ENCODE measurements around the gene SCFD2.
A peak's percentile ranks its signal among the peaks of the same experiment; 100 is the strongest.

SCFD2 gene

DNA sequence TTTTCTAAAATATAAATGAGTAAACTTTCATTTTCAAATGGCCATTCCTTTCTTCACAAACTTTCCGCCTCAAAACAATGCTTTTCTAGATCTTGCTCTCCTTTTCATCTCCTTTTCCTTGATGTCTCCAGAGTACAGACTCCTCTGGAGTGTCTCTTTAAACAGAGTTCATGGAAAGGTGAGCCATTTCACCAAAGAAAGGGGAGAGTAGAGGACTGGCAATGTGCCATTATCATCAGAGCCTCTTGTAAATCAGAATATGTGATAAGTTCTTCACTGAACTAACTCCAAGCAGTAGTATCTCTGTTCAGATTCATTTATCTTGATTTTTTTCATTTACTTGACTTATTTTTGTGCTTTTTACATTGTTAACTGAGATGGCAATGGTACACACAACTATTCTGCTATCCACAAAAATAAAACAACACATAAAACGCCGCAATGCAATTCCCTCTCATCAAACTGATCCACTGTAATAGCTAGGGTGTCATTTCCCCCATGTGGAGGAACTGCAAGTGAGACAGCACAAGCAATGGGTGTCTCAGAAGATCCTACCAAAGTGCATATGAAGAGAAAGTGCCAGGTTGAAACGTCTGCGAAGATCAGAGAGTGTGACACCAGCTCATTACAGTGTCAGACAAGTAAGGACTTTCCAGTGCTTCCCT, 378.3 kb downstream of the SCFD2 start:
- DNase-seq (ENCODE audit: low spot score) = no peak

DNA sequence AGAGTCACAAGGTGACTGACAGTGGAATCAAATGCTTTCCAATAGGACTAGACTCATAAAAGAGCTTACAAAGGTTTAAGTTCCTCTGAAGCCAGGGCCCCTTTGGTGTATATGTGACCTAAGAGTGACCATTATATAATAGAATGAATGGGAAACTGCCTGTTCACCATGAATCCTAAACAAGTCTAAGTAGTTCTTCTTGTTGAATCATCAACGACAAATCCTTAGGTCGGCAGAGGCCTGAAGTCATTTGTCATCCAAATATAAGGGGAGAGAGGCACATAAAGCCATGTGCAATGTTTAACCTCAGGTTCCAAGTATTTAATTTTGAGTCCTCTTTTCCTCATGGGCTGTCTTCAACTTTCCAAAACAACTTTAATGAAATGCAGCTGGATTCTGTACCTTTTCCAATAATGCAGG, 381.4 kb downstream of the SCFD2 start:
- DNase-seq (ENCODE audit: low spot score) = no peak

DNA sequence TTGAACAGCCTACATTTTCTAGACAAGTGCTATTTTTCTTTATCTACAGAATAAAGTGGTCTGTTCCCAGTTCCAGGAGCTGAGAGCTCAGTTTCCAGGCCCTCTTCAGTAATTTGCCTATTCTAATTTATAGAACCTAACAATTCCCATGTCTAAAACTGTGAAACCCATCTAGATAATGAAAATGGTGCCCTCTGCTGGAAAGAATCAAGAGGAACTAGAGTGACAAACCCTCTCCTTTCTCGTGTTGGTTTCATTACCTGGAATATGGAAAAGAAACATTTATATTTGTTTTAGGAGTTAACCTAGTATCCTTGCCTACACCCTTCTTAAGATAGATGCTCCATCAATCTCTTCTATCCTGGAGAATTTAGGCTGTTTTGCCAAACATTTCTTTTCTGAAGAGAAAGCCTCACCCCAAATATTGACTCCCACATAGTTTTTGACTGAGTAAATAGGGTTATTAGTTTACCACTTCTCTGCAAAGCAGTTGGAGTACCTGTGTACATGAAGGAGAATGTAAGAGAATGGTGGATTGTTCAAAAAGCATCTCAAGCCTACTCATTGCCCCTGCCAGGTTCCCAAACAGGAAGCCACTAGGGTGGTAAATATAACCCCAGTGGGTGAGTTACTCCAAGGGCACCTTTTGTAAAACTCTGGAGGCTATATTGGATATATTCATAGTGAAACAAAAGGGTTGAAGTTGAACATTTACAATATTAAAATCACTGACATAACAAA, 382.1 kb downstream of the SCFD2 start:
- DNase-seq (ENCODE audit: low spot score) = peak; percentile 58

DNA sequence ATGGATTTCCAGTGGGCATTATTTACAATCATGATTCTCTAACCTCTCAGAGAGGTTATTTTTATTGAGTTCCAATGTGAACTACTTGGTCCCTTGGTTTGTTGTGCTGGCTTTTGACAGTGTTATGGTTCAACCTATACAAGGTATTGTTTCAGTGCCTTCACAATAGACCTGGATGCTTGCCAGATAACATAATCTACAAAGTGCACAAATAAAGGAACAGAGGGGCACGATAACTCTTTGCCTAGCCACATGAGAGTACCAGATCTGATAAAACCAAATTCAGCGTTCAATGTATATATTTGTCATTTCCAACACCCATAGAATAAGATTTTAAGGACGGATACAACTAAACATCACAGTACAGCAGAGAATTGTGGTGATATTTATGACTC, 382.9 kb downstream of the SCFD2 start:
- no peak for DNase-seq (ENCODE audit: low spot score)

DNA sequence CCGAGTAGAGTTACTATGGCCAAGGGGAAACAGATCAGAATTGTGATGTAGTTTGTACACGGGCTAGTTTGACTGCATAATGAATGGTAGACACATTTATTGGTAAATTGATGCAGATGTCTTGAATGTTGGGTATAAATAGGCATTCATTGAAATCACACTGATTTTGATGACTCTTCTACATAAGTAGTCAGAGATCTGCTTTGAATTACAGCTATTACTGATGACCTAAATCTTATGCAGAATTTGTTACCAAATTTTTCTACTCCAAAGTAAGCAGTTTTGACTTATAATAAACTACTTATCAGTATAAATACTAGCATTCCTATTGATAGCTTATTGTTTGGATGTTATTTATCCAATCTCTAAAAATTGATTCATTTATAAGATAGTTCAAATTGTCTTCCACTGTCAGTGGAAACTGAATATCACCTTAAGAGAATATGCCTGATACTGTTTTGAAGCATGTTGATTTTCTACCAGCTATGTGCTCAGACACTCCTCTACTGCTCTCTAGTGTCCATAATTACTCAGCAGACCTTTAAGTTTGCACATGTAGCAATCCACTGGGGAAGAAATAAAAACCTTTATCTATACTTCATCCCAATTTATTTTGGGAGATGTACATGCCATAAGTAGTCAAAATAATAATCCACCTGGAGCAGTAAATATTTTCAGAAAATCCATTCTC, 383.5 kb downstream of the SCFD2 start:
- DNase-seq (ENCODE audit: low spot score) = no peak

DNA sequence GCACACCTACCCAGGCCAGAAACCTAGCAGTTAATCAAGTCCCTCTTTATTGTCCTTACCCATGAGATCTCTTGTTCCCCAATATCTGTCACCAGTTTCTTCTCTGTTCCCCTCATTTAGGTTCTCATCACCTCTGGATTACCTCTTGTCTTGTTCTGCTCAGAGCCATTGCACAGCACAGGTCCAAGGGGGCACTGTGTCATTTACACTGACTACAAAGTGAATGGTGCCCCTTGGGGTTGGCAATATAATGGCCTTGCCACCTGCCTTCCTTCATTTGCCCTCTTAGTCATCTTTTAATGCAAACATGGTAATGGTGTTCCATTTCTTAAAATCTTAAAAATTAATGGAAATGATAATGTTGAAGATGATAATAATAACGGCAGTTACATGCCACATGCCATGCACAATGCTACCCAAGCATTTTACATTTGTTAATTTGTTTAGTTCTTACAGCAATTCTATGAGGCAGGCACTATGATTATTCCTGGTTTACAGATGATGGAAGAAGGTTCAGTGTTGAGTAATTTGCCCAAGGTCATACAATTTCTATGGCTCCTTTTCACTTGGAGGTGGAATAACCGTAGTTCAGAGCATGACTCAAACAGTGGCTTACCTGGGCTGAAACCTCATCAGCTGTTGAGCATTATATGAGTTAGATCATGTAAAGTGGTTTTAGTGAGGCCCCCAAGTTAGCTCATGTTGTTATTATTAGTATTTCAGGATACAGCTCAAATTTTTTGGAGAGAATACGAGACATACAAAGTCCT, 385.9 kb downstream of the SCFD2 start:
- DNase-seq (ENCODE audit: low spot score) = no peak

DNA sequence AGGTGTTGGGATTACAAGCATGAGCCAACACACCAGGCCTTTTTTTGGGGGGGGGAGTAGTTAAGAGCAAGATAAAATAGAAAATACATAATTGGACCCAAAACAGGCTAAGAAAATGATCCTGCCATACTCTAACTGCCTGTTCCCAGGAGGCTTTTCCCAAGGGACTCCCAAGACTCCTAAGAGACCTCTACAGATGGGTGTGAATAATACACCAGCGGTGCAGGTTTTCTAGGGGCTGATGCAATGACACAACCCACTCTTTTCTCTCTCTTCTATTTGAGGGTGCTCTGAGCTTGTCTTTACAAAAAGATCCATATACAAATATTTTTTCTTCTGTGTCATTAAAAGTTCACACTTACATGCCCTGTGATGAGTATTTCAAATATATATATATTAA, 386.8 kb downstream of the SCFD2 start:
- DNase-seq (ENCODE audit: low spot score) = no peak

DNA sequence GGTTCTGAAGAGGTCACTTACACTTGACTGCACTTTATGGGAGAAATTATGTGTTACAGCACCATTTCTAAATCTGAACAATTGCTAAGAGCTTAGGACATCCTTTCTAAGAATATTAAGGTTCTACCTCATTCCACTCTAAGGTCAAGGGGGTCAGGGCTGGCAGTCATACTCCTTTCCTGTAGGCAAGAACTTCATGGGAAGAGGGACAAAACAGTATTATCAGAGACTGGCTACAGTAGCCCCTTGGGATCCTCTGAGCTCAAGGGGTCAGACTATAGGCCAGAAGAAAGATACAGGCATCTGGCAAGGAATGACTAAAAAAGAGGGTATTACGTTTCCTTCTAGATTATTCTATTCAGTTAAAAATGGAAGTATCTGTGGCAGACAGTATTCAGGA, 388.6 kb downstream of the SCFD2 start:
- no peak for DNase-seq (ENCODE audit: low spot score)

DNA sequence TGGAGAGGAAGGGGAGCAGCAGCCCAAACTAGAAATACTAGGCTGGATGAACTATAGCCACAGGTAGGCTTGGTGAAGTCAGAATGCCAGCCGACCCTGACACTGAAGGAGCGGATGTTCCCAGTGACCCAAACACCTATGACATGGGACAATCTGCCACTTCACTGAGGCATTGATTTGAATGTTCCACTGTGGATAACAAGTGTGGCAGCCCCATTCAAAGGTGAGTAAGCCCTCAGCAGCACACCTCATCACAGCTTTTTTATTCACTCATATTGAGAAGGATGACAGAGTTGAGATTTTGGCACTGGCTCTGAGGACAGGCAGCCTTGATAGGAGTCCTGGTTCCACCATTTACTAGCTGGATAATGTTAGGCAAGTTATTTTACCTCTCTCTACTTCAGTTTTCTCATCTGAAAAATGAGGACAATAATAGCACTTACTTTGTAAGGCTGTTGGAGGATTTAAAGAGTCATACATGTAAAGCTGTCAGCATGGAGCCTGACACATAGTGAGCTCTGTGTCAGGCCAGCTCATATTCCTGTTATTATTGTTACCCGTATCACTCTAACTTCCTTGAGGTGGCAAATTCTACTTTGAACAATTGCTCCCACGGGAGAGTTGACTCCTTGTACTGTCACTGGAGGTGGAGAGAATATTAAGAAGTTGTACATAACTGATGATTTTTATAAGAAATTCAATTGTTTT, 389.2 kb downstream of the SCFD2 start:
- DNase-seq (ENCODE audit: low spot score) = no peak

DNA sequence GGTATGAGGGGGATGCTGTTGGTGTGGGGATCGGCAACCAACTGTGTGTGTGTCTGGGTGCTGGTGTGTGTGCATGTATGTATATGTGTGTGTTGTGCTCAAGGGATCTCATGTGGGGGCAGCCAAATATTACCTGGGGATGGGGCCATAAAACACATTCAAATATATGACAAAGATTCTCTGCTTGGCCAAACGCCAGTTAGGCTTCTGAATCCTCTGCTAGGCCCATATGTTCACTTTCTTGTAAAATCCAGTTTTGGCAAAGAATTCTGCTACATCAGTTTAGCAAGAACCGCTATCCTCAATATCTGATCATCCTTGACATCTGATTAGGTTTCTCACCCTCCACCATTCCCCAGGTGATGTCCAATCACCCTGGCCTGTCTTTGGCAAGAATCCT, 397.2 kb downstream of the SCFD2 start:
- DNase-seq (ENCODE audit: low spot score) = no peak

DNA sequence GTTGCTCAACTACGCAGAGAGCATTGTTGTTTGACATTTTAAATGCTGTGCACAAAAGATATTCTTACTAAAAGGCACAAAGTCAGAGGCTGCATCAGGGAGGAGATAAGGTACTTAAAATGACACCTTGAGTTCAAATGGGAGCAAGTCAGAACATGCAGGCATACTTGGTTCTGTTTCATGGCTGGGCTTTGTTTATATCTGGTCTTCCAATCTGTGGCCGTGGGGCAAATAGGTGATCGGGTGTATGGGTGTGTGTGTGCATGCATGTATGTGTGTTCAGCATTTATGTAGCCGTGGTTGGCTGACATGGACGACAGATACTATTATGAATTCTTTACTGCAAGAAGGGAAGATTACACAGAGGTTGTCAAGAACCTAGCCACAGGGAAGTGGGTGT, 397.6 kb downstream of the SCFD2 start:
- DNase-seq (ENCODE audit: low spot score) = no peak

DNA sequence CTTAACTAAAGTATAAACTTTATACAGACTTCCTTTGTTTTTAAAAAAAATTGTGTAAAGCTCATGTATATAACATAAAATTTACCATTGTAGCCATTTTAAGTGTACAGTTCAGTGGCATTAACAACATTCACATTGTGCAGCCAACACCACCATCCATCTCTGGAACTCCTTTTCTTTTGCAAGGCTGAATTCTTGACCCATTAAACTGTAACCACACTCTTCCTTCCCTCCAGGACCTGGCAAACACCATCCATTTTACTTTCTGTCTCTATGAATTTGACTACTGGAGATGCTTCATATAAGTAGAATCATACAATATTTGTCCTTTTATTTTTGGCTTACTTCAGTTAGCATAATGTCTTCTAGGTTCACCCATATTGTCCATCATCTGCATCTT, 399.1 kb downstream of the SCFD2 start:
- no peak for DNase-seq (ENCODE audit: low spot score)

DNA sequence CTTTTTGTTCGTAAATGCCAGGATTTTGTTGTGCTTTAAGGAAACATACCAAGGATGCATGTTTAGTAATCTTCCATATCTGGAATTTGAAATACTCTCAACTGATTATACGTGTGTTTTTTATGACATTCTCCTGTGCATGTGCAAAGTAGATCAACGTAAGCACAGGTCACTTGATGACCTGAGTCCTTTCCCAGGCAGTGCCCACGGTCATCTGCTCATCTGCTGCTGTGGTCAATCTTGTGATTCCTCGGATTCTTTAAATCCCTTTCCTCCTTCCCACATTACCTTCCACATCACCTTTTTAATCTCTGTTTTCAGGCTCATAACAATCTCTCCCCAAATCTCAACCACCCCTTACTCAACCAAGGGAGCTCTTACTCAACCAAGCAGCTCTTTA, 399.7 kb downstream of the SCFD2 start:
- no peak for DNase-seq (ENCODE audit: low spot score)

DNA sequence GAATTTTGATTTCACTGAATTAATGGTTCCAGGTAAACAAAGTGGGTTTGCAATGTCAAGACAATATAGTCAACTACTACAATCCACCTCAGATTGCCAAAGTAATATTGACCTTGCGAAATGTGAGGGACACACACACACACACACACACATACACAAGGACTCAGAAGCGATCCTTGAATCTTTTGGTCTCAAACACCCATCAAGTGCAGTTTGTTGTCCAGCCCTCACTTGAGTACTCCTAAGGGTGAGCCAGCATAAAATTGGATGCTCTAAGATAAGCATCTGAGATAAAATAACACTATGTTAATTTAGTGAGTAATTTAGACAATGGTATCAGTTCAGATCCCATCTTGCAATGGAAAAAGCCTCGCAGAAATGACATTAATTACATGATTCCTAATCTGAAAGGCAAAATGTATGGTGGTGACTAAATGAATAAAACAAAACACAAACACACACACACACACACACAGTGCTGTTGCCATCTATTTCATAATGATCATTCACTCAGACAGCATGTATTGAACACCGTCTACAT, 401.2 kb downstream of the SCFD2 start:
- no peak for DNase-seq (ENCODE audit: low spot score)

DNA sequence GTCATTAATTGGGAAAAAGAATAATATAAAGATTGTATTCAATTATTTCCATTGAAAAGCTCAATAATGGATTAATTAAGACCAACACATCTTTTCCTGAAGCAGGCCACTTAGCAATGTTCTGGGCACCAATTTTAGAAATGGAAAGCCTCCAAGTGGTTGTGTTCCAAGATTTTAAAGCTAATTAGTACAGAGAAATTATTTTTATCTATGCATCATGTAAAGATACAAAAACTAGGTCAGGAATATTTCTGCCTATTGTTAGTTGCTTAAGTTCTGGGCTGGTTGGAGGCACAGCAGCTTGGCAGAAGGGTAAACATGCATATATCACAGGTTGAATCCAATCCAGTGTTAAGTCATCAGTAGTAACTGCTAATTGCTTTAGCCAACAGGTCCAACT, 401.9 kb downstream of the SCFD2 start:
- DNase-seq (ENCODE audit: low spot score) = no peak

DNA sequence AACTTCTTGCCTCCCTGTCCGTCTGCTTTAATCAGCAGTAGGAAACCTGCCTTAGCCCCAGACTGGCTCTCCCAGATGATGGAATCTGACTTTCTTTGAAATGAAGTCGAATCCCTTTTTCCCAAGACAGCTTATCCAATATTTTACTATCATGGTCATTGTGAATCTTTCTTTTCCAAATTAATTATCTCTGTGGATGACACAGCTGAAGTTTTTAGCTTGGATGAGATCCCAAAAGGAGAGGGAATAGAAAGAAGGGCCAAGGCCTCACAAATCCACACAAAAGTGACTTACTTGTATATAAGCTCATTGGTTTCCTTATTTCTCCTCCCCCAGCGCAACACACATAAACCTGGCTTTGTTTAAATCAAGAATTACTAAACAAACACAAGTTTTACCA, 403.1 kb downstream of the SCFD2 start:
- DNase-seq (ENCODE audit: low spot score) = no peak

DNA sequence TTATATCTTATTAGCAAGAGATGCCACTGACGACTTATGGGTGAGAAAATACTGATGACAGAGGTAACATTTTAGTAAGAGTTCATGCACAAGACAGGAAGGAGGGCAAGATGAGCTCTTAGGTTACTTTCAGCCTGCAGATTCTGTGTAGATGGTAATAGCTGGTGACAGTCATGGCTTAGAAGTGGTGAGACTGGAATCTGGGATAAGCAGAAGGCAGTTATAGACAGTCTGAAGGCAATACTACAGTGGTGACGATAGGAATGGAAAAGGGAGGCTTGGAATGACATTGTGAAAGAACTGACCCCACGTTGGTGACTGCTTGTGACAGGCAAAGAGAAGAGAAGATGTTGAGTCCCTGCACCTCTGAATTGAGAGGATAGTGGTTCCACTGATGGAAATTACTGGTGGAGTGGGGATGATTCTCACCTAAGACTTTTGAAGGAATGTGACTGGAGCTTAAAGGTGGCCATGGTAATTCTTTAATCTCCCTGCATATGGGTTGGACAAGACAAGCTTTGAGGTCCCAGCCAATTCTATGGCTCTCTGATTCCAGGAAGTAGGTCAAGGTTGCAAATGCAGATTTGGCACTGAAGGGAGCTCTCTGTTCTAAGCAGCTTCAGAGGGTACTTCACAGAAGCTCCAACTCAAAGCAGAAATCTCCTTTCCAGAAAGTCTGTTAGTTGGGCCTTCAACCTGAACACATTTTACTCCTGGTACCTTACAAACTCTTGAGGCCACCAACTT, 404.0 kb downstream of the SCFD2 start:
- no peak for DNase-seq (ENCODE audit: low spot score)

DNA sequence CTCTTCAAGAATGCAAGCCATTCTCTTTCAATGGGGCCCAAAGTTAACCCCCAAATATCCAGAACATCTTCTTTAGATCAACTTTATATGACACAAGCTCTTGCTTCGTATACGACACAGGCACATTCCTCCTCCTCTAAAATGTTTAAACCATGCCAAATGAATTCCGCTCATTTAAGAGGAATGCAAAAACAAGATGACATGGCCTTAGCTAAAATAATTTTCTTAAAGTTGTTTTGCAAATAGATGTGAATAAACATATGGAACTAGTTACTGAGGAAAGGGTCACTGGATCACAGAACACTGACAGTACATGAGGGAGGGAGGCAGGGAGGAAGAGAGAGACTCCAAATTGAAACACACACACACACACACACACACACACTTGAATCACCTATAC, 406.3 kb downstream of the SCFD2 start:
- no peak for DNase-seq (ENCODE audit: low spot score)

DNA sequence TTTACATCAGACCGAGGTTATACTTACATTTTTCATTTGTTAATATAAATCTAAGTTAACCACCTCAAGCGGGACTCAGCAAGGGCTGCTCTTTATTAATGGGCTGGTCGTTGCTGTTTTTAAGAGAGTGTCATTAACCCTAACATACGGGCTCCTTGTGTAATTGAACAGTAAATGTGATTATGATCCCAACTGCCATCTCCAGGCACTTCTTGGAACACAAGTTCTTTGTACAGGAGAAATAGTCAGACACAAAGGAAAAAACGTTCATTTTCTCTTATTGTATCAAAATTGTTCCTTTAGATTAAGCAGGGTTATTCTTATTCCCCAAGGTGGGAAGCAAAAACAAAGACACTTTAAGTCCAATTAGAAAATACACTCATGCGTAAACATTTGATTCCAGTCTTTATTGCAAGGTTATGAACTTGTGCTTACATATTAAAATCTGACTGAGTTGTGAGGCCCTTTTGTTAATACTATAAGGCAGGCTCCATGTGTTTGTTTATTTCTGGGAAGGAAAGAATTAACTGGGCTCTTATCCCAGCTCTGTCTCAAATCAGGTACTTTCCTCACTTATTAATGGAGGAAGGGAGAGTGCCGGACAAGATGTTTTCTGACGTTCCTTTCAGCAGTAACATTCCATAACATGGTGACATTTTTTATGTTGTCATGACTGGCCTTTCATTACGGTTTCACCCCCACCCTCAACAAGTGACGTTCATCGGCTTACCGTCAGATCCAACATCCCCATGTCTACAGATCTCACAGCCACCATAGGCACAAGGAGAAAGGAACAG, 407.8 kb downstream of the SCFD2 start:
- no peak for DNase-seq (ENCODE audit: low spot score)

DNA sequence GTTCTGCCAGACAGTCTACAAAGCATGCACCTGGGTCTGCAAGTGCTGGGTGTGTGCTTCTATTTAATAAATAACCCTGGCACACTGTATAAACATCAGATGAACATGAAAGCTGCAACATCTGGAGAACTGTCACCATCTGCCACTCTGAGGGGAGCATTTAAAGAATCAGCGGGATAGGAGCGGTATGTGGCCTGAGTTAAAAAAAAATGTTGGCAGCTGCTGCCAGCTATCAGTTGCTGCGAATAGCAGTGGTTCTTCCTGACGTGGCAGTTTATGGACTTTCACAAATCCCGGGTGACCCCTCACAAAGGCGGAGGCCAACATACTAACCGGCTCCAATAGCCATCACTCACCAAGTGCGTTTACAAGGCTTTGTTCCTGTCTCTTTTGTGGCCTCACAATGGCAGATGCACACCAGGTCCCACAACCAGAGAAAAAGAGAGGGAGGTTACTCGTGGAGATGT, 408.6 kb downstream of the SCFD2 start:
- DNase-seq (ENCODE audit: low spot score) = no peak
